ENCODE results near the gene ZNF880.
A peak's percentile ranks its signal among the peaks of the same experiment; 100 is the strongest.
"Not testable (repeated sequence)": the region's sequence is repeated elsewhere in the genome, so short reads cannot be mapped to it uniquely, and the experiment has no call there.

Gene ZNF880

DNA sequence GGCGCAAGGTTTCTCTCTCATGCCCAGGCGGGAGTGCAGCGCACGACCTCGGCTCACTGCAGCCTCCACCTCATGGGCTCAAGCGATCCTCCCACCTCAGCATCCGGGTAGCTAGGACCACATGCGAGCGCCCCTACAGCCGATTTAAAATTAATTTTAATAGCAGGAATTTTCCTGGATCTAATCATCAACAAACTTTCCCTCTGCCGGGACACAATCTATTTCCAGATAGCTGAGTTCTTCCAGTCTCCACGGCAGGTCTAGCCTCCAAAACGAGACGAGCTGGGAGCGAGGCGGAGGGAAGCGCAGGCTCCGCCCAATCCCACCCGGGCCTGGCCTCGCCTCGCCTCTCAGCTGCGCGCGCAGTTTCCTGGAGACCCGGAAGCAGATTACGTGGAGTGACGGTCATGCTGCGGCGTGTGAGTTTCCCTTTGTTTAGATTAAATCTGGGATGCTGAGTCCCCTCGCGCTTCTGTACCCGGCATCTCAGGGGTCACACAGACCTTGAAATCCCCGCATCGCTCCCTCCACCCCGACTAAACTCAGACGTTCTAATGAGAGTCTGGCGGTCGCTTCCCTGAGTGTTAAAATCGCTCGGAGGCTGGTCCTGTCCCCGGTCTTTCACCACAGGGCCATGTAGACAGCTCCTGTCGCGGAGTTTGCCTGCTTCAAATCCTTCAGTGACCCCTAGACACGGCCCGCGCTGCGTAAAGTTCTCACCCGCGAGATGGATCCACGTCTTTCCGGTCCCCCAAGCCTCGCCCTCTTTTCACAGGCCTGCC lies at the start of gene ZNF880:
Gene ZNF880 (plus strand): TSS at position 365 of the 782 bp plus-strand sequence. CDS start 43 bp downstream, at position 408.
- peak; percentile 73 to 87 (median 78) for DNase-seq (ENCODE audit: low read depth in 3 of 3, low spot score in 1 of 3)

DNA sequence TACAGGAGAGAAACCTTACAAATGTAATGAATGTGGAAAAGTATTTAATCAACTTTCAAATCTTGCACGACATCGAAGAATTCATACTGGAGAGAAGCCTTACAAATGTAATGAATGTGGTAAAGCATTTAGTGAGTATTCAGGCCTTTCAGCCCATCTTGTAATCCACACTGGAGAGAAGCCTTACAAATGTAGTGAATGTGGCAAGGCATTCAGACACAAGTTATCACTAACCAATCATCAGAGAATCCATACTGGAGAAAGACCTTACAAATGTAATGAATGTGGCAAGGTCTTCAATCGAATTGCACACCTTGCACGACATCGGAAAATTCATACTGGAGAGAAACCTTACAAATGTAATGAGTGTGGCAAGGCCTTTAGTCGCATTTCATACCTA lies 47.3 kb upstream of the ZNF880 start:
- no peak for DNase-seq (ENCODE audit: low read depth in 3 of 3, low spot score in 1 of 3)

DNA sequence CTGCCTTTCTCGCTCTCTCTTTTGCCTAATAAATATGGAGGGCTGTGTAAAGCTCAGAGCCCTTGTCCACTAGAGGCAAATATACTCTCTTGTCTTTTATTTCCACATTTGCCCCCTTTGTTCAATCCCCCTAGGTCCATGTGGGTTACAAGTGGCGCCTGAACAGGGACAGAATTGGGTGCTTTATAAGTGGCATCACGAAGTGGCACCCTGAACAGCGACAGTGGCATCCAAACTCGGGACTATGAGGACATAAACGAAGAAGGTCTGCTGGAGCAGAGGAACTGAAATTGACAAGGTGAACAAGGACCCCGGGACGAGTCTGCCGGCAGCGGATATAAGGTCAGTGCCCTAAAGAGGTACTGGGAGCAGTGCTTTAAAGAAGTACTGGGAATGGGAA lies 38.0 kb upstream of the ZNF880 start:
- DNase-seq (ENCODE audit: low read depth in 3 of 3, low spot score in 1 of 3) = no peak

DNA sequence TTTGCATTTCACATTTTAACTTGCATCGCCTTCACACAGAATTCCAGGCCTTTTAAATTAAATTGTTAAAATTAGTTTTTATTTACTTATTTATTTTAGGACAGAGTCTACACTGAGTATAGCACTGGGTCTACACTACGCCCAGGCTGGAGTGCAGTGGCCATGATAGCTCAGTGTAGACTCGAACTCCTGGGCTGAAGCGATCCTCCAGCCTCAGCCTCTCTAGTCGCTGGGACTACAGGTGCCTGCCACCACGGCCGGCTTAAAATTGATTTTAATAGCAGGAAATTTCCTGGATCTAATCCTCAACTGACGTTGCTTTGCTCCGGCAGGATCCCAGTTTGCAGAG lies 34.0 kb upstream of the ZNF880 start:
- DNase-seq (ENCODE audit: low read depth in 3 of 3, low spot score in 1 of 3) = no peak

DNA sequence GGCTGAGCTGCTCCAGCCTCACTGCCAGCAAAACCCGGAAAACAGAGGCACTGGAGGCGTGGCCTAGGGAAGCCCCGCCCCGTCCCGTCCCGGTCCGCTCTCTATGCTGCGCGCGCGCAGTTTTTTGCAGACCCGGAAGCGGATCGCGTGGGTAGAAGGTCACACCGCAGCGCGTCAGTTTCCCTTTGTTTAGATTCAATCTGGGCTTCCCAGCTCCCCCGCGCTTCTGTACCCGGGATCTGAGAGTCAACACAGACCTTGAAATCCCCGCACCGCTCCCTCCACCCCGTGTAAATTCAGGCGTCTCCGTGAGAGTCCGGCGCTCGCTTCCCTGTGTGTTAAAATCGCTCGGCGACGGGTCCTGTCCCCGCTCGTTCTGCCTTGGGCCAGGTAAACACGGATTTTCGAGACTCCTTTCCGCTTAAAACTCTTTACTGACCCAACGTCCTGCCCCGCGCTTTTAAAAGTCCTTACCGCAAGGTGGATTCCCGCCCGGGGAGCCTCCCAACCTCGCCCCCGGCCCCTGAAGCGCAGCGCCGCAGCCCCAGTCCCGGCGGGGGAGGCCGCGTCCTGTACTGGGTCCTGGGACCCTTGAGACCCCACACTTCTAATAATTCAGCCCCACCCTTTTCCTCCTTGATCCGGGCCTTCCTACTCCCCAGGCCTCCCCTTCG lies 33.5 kb upstream of the ZNF880 start, which contains the start of gene ZNF610:
Gene ZNF610 (plus strand): TSS at position 127 of the 674 bp plus-strand sequence. CDS start 12,930 bp downstream, outside the sequence.
- peak; percentile 59 to 81 (median 62) for DNase-seq (ENCODE audit: low read depth in 3 of 3, low spot score in 1 of 3)

DNA sequence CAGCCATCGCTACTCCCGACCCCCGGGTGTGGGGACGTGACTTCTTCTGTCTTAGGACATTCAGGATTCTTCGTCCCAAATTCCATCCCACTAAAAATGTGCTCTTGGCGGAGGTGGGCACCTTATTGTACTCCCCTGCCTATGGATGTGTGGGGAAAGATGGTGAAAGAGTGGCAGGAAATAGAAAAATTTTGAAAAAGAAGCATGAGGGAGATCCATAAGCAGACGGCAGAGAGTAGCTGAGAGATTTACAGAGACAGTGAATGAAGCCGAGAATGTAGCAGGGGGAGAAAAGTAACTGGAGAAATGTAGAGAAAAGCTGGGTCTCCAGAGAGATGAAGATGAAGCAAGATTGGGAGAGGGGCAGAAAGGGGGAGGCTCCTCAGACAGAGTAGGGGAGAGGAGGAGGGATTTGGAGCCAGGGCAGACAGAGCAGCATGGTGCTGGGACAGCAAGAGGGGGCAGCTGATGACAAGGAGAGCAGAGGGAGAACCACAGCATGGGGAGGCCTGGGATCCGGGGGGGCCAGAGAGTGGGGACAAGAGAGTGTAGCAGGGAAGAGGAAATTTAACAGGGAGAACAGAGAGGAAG lies 32.8 kb upstream of the ZNF880 start:
- no peak for DNase-seq (ENCODE audit: low read depth in 3 of 3, low spot score in 1 of 3)

DNA sequence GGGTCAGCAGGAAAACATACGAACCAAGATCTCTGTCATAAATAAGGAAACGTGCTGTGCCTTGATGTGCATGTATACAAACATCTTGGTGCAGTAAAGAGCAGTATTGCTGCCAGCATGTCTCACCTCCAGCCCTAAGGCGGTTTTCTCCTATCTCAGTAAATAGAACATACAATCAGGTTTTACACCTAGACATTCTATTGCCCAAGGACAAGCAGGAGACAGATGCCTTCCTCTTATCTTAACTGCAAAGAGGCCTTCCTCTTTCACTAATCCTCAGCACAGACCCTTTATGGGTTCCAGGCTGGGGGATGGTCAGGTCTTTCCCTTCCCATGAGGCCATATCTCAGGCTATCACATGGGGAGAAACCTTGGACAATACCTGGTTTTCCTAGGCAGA lies 30.7 kb upstream of the ZNF880 start:
- not testable (repeated sequence) for DNase-seq (ENCODE audit: low read depth in 3 of 3, low spot score in 1 of 3)

DNA sequence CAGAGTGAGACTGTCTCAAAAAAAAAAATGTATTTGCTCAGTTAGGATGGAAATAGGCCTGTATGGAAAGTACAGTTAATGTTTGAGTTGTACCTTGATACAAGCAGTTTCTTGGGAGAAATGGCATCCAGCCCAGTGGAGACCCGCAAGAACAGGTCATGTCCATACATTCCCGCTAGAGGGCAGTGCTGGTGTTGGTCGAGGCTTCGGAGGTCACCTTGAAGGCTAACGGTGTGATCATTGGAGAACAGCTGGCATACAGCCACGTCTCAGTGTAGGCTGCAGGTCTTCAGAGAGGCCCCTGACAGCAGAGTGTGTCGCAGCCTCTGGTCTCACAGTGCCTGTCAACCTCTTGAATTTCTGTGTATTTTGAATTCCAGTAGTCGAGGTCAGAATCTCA lies 26.2 kb upstream of the ZNF880 start:
- peak in 1 of 3 donors; percentile 15 for DNase-seq (ENCODE audit: low read depth in 3 of 3, low spot score in 1 of 3)

DNA sequence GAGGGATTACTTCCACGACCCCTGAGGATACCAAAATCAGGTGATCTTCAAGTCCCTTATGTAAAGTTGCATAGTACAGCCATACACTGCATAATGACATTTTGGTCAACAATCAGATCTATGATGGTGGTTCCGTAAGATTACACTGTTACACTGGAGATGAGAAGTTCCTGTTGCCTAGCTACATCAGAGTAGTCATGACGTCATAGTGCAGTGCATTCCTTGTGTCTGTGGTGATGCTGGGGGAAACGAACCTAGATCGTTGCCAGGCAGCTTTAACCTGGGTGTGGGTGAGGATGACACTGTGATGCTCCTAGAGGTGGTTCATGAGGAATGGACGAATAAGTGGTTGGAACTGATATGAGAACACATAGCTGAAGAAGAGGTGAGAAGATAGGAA lies 24.6 kb upstream of the ZNF880 start:
- no peak for DNase-seq (ENCODE audit: low read depth in 3 of 3, low spot score in 1 of 3)

DNA sequence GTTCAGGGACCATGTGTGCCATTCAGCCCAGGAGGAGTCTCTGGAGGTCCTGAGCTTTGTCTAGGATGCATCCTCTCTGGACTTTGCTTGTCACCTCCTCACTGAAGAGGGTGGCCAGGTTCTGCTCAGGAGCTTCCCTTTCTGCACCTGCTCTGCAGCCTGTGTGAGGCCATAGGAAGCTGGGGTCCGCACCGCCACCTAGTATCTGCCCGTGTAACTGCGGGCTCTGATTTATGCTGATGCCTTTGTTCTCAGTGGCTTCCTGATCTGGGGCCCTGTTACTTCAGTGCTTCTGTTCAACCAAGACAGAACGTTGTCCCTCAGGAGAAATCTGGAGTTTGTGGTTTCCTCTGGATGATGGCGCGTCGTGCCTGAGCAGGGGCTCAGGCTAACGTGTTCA lies 18.2 kb upstream of the ZNF880 start:
- DNase-seq (ENCODE audit: low read depth in 3 of 3, low spot score in 1 of 3) = no peak

DNA sequence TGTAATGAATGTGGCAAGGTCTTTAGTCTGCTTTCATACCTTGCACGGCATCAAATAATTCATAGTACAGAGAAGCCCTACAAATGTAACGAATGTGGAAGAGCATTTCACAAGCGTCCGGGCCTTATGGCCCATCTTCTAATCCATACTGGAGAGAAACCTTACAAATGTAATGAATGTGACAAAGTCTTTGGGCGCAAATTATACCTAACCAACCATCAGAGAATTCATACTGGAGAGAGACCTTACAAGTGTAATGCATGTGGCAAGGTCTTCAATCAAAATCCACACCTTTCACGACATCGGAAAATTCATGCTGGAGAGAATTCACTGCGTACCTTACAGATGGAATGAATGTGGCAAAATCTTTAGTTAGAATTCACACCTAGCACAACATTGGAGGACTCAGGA lies 3.3 kb upstream of the ZNF880 start:
- DNase-seq (ENCODE audit: low read depth in 3 of 3, low spot score in 1 of 3) = no peak

DNA sequence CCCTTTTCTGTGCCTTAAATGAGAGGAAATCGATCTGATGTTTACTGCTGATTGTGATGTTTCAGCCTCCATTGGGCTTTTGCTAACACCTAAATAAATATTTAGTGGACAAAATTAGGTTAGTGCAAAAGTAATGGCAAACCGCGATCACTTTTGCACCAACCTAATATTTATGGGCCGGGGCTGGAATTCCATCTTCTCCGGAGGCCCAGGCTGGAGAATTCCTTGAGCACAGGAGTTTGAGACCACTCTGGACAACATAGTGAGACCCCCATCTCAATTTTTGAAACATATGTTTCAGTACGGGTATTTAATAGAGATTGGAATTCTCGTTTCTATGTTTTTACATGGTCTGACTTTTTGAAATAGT lies 603 bp downstream of the ZNF880 start:
- DNase-seq (ENCODE audit: low read depth in 3 of 3, low spot score in 1 of 3) = no peak

DNA sequence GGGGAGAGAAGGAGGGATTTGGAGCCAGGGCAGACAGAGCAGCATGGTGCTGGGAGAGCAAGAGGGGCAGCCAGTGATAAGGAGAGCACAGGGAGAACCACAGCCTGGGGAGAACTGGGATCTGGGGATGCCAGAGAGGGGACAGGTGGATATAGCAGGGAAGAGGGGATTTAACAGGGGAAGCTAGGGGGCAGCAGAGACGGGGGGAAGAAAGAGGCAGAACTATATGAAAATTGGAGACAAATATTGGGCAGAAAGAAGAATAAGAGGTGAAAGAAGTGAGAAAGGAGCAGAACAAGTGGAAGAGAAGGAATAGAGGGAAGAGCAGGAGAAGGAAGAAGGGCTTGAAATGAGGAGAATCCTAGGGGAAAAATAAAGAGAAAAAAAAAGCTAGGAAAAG lies 21.4 kb downstream of the ZNF880 start:
- no peak for DNase-seq (ENCODE audit: low read depth in 3 of 3, low spot score in 1 of 3)

DNA sequence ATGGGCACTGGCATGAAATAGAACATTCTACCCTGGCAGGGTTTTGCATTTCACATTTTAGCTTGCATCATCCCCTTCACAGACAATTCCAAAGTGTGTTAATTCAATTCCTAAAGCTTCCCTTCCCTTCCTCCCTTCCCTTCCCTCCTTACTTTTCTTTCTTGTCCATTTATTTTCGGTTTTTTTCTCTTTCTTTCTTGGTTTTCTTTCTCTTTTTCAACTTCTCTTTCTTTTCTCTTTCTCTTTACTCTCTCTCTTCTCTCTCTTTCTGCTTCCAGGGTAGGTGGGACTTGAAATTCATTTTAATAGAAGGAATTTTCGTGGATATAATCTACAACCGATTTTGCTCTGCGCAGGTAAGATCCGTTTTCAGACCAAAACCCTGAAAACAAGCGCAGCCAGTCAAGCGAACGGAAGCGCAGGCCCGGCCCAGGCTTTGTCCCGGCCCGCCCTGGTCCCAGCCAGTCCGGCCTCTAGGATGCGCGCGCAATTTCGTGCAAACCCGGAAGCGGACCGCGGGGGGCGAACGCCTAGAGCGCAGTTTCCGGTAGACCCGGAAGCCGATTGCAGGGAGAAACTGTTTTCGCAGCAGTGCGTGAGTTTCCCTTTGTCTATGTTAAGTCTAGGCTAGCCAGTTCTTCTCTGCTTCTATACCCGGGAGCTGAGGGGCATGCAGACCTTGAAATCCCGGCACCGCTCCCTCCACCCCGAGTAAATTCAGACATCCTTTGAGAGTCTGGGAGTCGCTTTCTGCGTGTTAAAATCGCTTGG lies 27.8 kb downstream of the ZNF880 start, which contains the start of gene ZNF528:
Gene ZNF528 (plus strand): TSS at position 540 of the 771 bp plus-strand sequence. CDS start 4,165 bp downstream, outside the sequence.
- peak; percentile 80 to 90 (median 85) for DNase-seq (ENCODE audit: low read depth in 3 of 3, low spot score in 1 of 3)

DNA sequence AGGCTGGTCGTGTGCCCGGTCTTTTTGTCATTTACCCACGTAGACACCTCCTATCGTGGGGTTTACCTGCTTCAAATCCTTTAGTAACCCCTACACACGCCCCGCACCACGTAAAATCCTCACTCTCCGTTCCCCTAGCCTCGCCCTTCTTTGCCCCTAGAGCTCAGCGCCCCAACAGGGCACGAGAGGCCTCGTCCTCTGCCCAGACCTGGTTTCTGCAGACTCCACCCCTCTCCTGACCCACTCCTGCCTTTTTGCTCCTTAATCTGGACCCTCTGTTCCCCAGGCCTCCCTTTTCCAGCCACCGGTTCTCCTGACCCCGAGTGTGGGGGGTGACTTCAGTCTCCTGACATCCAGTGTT lies 28.3 kb downstream of the ZNF880 start:
- no peak for DNase-seq (ENCODE audit: low read depth in 3 of 3, low spot score in 1 of 3)

DNA sequence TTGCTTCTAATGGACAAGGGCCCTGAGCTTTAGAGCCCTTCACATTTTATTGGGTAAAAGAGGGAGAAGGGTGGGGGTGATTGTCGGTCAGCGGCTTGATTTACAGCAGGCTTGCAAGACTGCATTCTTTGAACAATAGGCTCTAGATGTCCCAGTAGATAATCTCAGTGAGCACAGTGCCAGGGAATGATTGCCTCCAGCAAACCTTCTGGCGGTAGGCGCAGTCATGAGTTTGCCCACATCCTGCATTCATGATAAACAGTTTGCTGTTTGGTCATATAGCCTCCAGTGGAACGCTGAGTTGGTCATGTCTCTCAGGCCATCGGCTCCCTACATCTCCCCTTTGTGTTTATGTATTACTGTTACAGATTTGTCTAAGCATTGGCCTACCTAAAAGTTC lies 40.6 kb downstream of the ZNF880 start:
- no peak for DNase-seq (ENCODE audit: low read depth in 3 of 3, low spot score in 1 of 3)

DNA sequence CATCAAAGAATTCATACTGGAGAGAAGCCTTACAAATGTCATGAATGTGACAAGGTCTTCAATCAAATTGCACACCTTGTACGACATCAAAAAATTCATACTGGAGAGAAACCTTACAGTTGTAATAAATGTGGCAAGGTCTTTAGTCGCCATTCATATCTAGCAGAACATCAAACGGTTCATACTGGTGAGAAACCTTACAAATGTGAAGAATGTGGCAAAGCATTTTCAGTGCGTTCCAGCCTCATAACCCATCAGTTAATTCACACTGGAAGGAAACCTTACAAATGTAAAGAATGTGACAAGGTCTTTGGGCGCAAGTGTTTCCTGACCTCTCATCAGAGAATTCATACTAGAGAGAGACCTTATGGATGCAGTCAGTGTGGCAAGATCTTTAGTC lies 46.0 kb downstream of the ZNF880 start:
- DNase-seq (ENCODE audit: low read depth in 3 of 3, low spot score in 1 of 3) = no peak

DNA sequence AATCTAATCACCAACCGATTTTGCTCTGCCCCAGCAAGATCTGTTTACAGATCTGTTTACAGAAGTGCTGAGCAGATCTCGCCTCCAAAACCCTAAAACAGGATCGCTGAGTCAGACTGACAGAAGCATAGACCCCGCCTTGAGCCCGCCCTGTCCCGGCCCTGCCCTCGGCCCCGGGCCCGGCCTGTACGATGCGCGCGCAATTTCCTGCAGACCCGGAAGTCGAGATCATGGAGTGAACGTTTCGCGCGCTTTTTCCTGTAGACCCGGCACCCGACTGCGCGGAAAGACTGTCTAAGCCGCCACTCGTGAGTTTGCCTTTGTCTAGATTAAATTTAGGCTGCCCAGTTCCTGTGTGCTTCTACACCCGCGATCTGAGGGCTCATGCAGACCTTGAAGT lies 59.2 kb downstream of the ZNF880 start, which contains the start of gene ZNF534:
Gene ZNF534 (plus strand): TSS at position 212 of the 400 bp plus-strand sequence. CDS start 2,327 bp downstream, outside the sequence.
- no peak for DNase-seq (ENCODE audit: low read depth in 3 of 3, low spot score in 1 of 3)

Measured in stimulated activated CD4-positive, alpha-beta T cell treated with anti-CD3 and anti-CD28 coated beads, TNF-alpha, amount 100 ng/mL, for 1 hour (primary cell).